ENCODE measurements around the gene UGT1A4. TPM values are rescaled to one million over a fixed set of nuclear protein-coding genes. Genes with fewer than 3 reads are reported as not detected.
"Not testable (repeated sequence)": the region's sequence is repeated elsewhere in the genome, so short reads cannot be mapped to it uniquely, and the experiment has no call there.

UGT1A4 gene
- total RNA-seq, 1 donor, result not detected

- TF ChIP-seq, protein P1, sequence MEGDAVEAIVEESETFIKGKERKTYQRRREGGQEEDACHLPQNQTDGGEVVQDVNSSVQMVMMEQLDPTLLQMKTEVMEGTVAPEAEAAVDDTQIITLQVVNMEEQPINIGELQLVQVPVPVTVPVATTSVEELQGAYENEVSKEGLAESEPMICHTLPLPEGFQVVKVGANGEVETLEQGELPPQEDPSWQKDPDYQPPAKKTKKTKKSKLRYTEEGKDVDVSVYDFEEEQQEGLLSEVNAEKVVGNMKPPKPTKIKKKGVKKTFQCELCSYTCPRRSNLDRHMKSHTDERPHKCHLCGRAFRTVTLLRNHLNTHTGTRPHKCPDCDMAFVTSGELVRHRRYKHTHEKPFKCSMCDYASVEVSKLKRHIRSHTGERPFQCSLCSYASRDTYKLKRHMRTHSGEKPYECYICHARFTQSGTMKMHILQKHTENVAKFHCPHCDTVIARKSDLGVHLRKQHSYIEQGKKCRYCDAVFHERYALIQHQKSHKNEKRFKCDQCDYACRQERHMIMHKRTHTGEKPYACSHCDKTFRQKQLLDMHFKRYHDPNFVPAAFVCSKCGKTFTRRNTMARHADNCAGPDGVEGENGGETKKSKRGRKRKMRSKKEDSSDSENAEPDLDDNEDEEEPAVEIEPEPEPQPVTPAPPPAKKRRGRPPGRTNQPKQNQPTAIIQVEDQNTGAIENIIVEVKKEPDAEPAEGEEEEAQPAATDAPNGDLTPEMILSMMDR (IDR thresholded peaks at IDR 0.05; ENCODE audit: insufficient read depth, low read length), result no peak
- H3K4me3 ChIP-seq (ENCODE audit: low read depth, low read length), result no peak overlapping the region
- no peak for DNase-seq (ENCODE audit: low read depth)
These were observed 5.3 kb upstream of the UGT1A4 start for GRCh38 chr2:233713262-233713615.

DNA sequence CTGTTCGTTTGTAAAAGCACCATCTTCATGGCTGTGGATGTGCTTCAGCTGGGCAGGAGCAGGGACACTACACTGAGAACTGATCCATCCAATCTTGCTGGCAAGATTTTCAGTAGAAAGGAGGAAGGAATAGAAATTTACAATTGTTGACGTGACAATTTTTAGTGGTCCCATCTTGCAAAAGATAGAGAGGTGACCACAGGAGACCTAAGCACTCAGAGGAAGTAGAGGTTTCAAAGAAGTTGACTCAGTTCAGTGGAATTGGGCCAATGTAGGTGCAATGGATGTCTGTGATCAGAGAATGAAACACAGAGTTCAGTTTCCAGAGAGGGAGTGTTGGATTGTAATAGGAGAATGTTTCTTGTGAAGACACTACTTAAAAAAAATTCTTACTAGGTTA is 4.4 kb upstream of the UGT1A4 start:
- H3K4me3 ChIP-seq (ENCODE audit: low read depth, low read length), result no peak overlapping the region
- no peak for DNase-seq (ENCODE audit: low read depth)
- TF ChIP-seq, protein P1 (IDR thresholded peaks at IDR 0.05; ENCODE audit: insufficient read depth, low read length), result no peak

DNA sequence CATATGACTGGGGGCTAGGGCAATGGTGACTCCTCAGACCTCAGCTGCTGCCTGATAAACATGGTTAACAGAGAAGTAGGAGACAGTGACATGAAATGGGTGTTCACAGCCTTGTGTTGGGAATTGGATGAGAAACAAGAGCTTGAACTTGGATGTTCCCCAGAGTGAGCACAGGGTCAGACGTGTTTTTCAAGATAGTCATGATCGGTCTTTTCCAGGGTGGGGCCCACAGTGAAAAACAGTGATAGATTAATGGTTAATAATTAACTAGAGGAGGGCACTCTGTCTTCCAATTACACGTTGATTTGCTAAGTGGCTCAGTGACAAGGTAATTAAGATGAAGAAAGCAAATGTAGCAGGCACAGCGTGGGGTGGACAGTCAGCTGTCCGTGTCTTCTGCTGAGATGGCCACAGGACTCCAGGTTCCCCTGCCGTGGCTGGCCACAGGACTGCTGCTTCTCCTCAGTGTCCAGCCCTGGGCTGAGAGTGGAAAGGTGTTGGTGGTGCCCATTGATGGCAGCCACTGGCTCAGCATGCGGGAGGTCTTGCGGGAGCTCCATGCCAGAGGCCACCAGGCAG is 10.3 kb downstream of the UGT1A4 start, which contains the start of gene UGT1A3:
Gene UGT1A3, plus strand, starts transcription at position 320 of the 579 bp plus-strand sequence. Its CDS starts 85 bp downstream, at position 405.
- TF ChIP-seq, protein P1 (IDR thresholded peaks at IDR 0.05; ENCODE audit: insufficient read depth, low read length), result no peak
- no peak within 1 kb of the TSS for H3K4me3 ChIP-seq (ENCODE audit: low read depth, low read length)
- DNase-seq (ENCODE audit: low read depth), result no peak

- not testable (repeated sequence) for DNase-seq (ENCODE audit: low read depth); H3K4me3 ChIP-seq (ENCODE audit: low read depth, low read length)
These were observed 18.5 kb downstream of the UGT1A4 start for GRCh38 chr2:233736868-233737653.

- TF ChIP-seq, protein P1 (IDR thresholded peaks at IDR 0.05; ENCODE audit: insufficient read depth, low read length), result no peak
- no peak overlapping the region for H3K4me3 ChIP-seq (ENCODE audit: low read depth, low read length)
- DNase-seq (ENCODE audit: low read depth), result no peak
These were observed 22.3 kb downstream of the UGT1A4 start for GRCh38 chr2:233740870-233741269.

GRCh38 chr2:233743464-233744259 is 25.1 kb downstream of the UGT1A4 start:
- DNase-seq (ENCODE audit: low read depth), result no peak
- TF ChIP-seq, protein P1 (IDR thresholded peaks at IDR 0.05; ENCODE audit: insufficient read depth, low read length), result no peak
- H3K4me3 ChIP-seq (ENCODE audit: low read depth, low read length), result no peak overlapping the region
